H1 (cell line): ENCODE data around the gene DLX5. TPM values are rescaled to one million over a fixed set of nuclear protein-coding genes. Genes with fewer than 3 reads are reported as not detected.

Experiments used
- CTCF ChIA-PET: fragments of 300-600 bp; sonication (Branson Sonifier 250); formaldehyde crosslinking; loops from one replicate; lab custom pipeline; 2021; ENCODE audit not compliant: partially characterized antibody; lab: Charles Lee
- POLR2A ChIA-PET: fragments of 300-600 bp; sonication (Branson Sonifier 250); formaldehyde crosslinking; loops from one replicate; lab custom pipeline; 2021; ENCODE audit warnings: inconsistent platforms; ENCODE audit not compliant: partially characterized antibody; lab: Charles Lee
- DNase-seq, 2 experiments: peaks; one replicate each; pipeline versions ENCODE4 v3.0.0 to v3.0.0-alpha.2; 2010 to 2022; ENCODE audit warnings: low spot score in 2 of 2, low read depth in 1 of 2, mixed read lengths in 1 of 2
- FAIRE-seq: peaks from 2 replicates; lab custom pipeline; 2011; peaks lifted over from hg19 to GRCh38; lab: Jason Lieb, UNC
- H2AFZ ChIP-seq: 2 replicates; pipeline ENCODE4 v1.8.1; 2012; ENCODE audit warnings: low read length, inconsistent platforms
- H2AK5ac ChIP-seq: 2 replicates; pipeline ENCODE4 v1.6.1; 2013; ENCODE audit warnings: low read depth, low read length
- H2BK120ac ChIP-seq: replicated peaks from 2 replicates; pipeline ENCODE3; 2013; ENCODE audit warnings: low read depth, low read length, inconsistent platforms
- H2BK12ac ChIP-seq: 2 replicates; pipeline ENCODE4 v1.6.1; 2013; ENCODE audit warnings: low read depth, low read length
- H2BK15ac ChIP-seq: 2 replicates; pipeline ENCODE4 v1.6.1; 2013; ENCODE audit warnings: low read length
- H2BK20ac ChIP-seq: 2 replicates; pipeline ENCODE4 v1.6.1; 2013; ENCODE audit warnings: low read length
- H2BK5ac ChIP-seq: 2 replicates; pipeline ENCODE4 v1.6.1; 2013; ENCODE audit warnings: low read depth, low read length
- H3K14ac ChIP-seq: 2 replicates; pipeline ENCODE4 v1.6.1; 2013; ENCODE audit warnings: inconsistent platforms; ENCODE audit not compliant: insufficient read length
- H3K18ac ChIP-seq: 2 replicates; pipeline ENCODE4 v1.6.1; 2013; ENCODE audit warnings: low read length; ENCODE audit errors: extremely low read depth
- H3K23ac ChIP-seq: 2 replicates; pipeline ENCODE4 v1.6.1; 2013; ENCODE audit warnings: inconsistent platforms; ENCODE audit not compliant: insufficient read length
- H3K23me2 ChIP-seq: 2 replicates; pipeline ENCODE4 v1.6.1; 2013; ENCODE audit warnings: low read depth, low read length
- H3K27ac ChIP-seq: 2 replicates; pipeline ENCODE4 v1.6.1; 2011; ENCODE audit warnings: low read depth, low read length, inconsistent platforms
- H3K27me3 ChIP-seq, 4 experiments: replicated peaks in 1 of 4; 1 replicate in 1 of 4; 2 replicates in 3 of 4; pipeline versions ENCODE4 v1.6.1 to v1.8.1; 2011 to 2013; ENCODE audit warnings: low read length in 3 of 4, mild to moderate bottlenecking in 3 of 4, inconsistent platforms in 2 of 4, mixed read lengths in 2 of 4, moderate library complexity in 1 of 4; ENCODE audit not compliant: control insufficient read depth in 3 of 4, insufficient read depth in 3 of 4; ENCODE audit errors: extremely low read depth in 1 of 4
- H3K36me3 ChIP-seq, 4 experiments: 2 replicates each; pipeline versions ENCODE4 v1.6.1 to v1.8.1; 2011 to 2013; ENCODE audit warnings: mild to moderate bottlenecking in 4 of 4, low read length in 3 of 4, moderate library complexity in 2 of 4, control low read depth in 1 of 4, inconsistent platforms in 1 of 4; ENCODE audit not compliant: insufficient read depth in 4 of 4, control insufficient read depth in 2 of 4
- H3K4ac ChIP-seq: replicated peaks from 2 replicates; pipeline ENCODE3; 2013; ENCODE audit warnings: low read length, low read depth, mixed read lengths, inconsistent platforms; ENCODE audit not compliant: insufficient read length
- H3K4me1 ChIP-seq, 4 experiments: replicated peaks in 1 of 4; 1 replicate in 1 of 4; 2 replicates in 3 of 4; pipeline versions ENCODE4 v1.6.1 to v1.8.1; 2011 to 2013; ENCODE audit warnings: low read length in 3 of 4, inconsistent platforms in 2 of 4, mixed read lengths in 1 of 4; ENCODE audit not compliant: insufficient read depth in 4 of 4, control insufficient read depth in 3 of 4
- H3K4me2 ChIP-seq, 2 experiments: 2 replicates each; pipeline versions ENCODE4 v1.6.1 to v1.8.1; 2011 to 2013; ENCODE audit warnings: low read depth in 2 of 2, low read length in 2 of 2, control low read depth in 1 of 2, inconsistent platforms in 1 of 2, mild to moderate bottlenecking in 1 of 2; ENCODE audit not compliant: insufficient read depth in 1 of 2
- H3K4me3 ChIP-seq, 4 experiments: fragments of 200-600, 300-600 bp in 1 of 4; sonication (generic), shearing (Covaris generic), sonication (Bioruptor Twin) in 1 of 4; 2 replicates each; pipeline versions ENCODE4 v1.5.1 to v1.8.1; 2011 to 2016; ENCODE audit warnings: low read length in 4 of 4, low read depth in 3 of 4, control low read depth in 2 of 4, inconsistent platforms in 2 of 4, mild to moderate bottlenecking in 2 of 4, mixed read lengths in 1 of 4, moderate library complexity in 1 of 4; ENCODE audit not compliant: insufficient read depth in 2 of 4; ENCODE audit errors: extremely low read depth in 1 of 4
- H3K56ac ChIP-seq: replicated peaks from 2 replicates; pipeline ENCODE3; 2013; ENCODE audit warnings: low read depth, mild to moderate bottlenecking, mixed read lengths, low read length, inconsistent platforms; ENCODE audit not compliant: insufficient read length
- H3K79me1 ChIP-seq: 2 replicates; pipeline ENCODE4 v1.6.1; 2013; ENCODE audit warnings: low read depth, low read length, control low read depth
- H3K79me2 ChIP-seq, 2 experiments: 2 replicates each; pipeline versions ENCODE4 v1.6.1 to v1.8.1; 2012 to 2013; ENCODE audit warnings: low read length in 2 of 2, mild to moderate bottlenecking in 2 of 2, inconsistent platforms in 1 of 2; ENCODE audit not compliant: insufficient read depth in 2 of 2, control insufficient read depth in 1 of 2
- H3K9ac ChIP-seq, 4 experiments: replicated peaks in 1 of 4; 1 replicate in 1 of 4; 2 replicates in 3 of 4; pipeline versions ENCODE4 v1.6.1 to v1.8.1; 2011 to 2013; ENCODE audit warnings: low read depth in 3 of 4, low read length in 3 of 4, control low read depth in 2 of 4, mild to moderate bottlenecking in 2 of 4, moderate library complexity in 2 of 4, inconsistent platforms in 1 of 4; ENCODE audit errors: extremely low read depth in 1 of 4
- H3K9me3 ChIP-seq, 2 experiments: 2 replicates each; pipeline versions ENCODE4 v1.6.1 to v1.8.1; 2012 to 2013; ENCODE audit warnings: mild to moderate bottlenecking in 2 of 2, moderate library complexity in 2 of 2, control low read depth in 1 of 2, inconsistent platforms in 1 of 2, low read depth in 1 of 2, low read length in 1 of 2, mixed read lengths in 1 of 2; ENCODE audit not compliant: insufficient read depth in 2 of 2
- H4K20me1 ChIP-seq, 2 experiments: replicated peaks in 1 of 2; 2 replicates each; pipeline versions ENCODE3 to v1.8.1; 2011 to 2013; ENCODE audit warnings: inconsistent platforms in 2 of 2, low read length in 2 of 2, mild to moderate bottlenecking in 1 of 2; ENCODE audit not compliant: insufficient read depth in 2 of 2, control insufficient read depth in 1 of 2
- H4K5ac ChIP-seq: 2 replicates; pipeline ENCODE4 v1.6.1; 2013; ENCODE audit warnings: low read length, low read depth, mixed read lengths, inconsistent platforms; ENCODE audit not compliant: insufficient read length
- H4K8ac ChIP-seq: 2 replicates; pipeline ENCODE4 v1.8.0; 2013; ENCODE audit warnings: mild to moderate bottlenecking, moderate library complexity, low read length, inconsistent platforms; ENCODE audit not compliant: insufficient read depth; ENCODE audit errors: extremely low read depth
- H4K91ac ChIP-seq: replicated peaks from 2 replicates; pipeline ENCODE3; 2013; ENCODE audit warnings: low read length, mixed read lengths, inconsistent platforms; ENCODE audit not compliant: insufficient read length
- CEBPB ChIP-seq: IDR thresholded peaks from 2 replicates; pipeline ENCODE4 v1.6.1; 2012; ENCODE audit warnings: low read depth, low read length
- EP300 ChIP-seq, 2 experiments: IDR thresholded peaks; 1 replicate in 1 of 2; 2 replicates in 1 of 2; pipeline ENCODE4 v1.6.1; 2011 to 2012; ENCODE audit warnings: low read depth in 2 of 2, low read length in 2 of 2, mild to moderate bottlenecking in 2 of 2, borderline replicate concordance in 1 of 2, inconsistent platforms in 1 of 2, moderate library complexity in 1 of 2
- EZH2 ChIP-seq: fragments of 200-600 bp; sonication (generic); IDR thresholded peaks from 2 replicates; pipeline ENCODE4 v1.7.1; 2012; ENCODE audit warnings: low read depth, mild to moderate bottlenecking, moderate library complexity, low read length, inconsistent platforms; ENCODE audit not compliant: severe bottlenecking
- JUND ChIP-seq: IDR thresholded peaks from 2 replicates; pipeline ENCODE4 v1.6.1; 2011; ENCODE audit warnings: mild to moderate bottlenecking, improper control_type of control experiment, low read length
- KDM1A ChIP-seq: fragments of 200-600, 300-600 bp; sonication (generic); IDR thresholded peaks from 2 replicates; pipeline ENCODE4 v1.7.1; 2016; ENCODE audit warnings: mild to moderate bottlenecking, low read length, borderline replicate concordance
- KDM4A ChIP-seq: IDR thresholded peaks from one replicate; pipeline ENCODE4 v1.7.1; 2012; ENCODE audit warnings: low read depth, mild to moderate bottlenecking, moderate library complexity, low read length, inconsistent platforms; ENCODE audit not compliant: severe bottlenecking
- NANOG ChIP-seq: IDR thresholded peaks from 2 replicates; pipeline ENCODE4 v1.6.1; 2011; ENCODE audit warnings: low read length, low read depth, mild to moderate bottlenecking, inconsistent platforms; ENCODE audit not compliant: insufficient read depth, poor library complexity, severe bottlenecking
- RAD21 ChIP-seq, 2 experiments: IDR thresholded peaks in 1 of 2; conservative IDR thresholded peaks in 1 of 2; 2 replicates each; pipeline ENCODE4 v1.6.1; 2011; ENCODE audit warnings: low read depth in 2 of 2, low read length in 2 of 2, improper control_type of control experiment in 1 of 2, inconsistent platforms in 1 of 2, mild to moderate bottlenecking in 1 of 2, moderate library complexity in 1 of 2
- RXRA ChIP-seq: IDR thresholded peaks from 2 replicates; pipeline ENCODE4 v1.6.1; 2011; ENCODE audit warnings: low read depth, mild to moderate bottlenecking, low read length, moderate library complexity; ENCODE audit not compliant: insufficient read depth
- SIN3A ChIP-seq, 2 experiments: IDR thresholded peaks in 1 of 2; conservative IDR thresholded peaks in 1 of 2; 2 replicates each; pipeline ENCODE4 v1.6.1; 2011 to 2012; ENCODE audit warnings: low read length in 2 of 2, improper control_type of control experiment in 1 of 2, low read depth in 1 of 2, mild to moderate bottlenecking in 1 of 2
- SP1 ChIP-seq: IDR thresholded peaks from 2 replicates; pipeline ENCODE4 v1.6.1; 2011; ENCODE audit warnings: low read depth, low read length
- TAF1 ChIP-seq: IDR thresholded peaks from 2 replicates; pipeline ENCODE4 v1.6.1; 2011; ENCODE audit warnings: mild to moderate bottlenecking, low read depth, low read length
- TAF7 ChIP-seq: optimal IDR thresholded peaks from 2 replicates; pipeline ENCODE3; 2011; ENCODE audit warnings: low read depth, mild to moderate bottlenecking, inconsistent platforms, low read length, moderate library complexity, borderline replicate concordance
- WGBS, 2 experiments: shearing (Covaris generic) in 1 of 2; methylation state at CpG; one replicate each; pipeline versions ENCODE4 v1.1.6 to v1.1.7; 2013 to 2015; ENCODE audit warnings: low lambda C conversion rate in 2 of 2, mixed read lengths in 2 of 2, inconsistent platforms in 1 of 2, low coverage in 1 of 2, missing lambda C conversion rate in 1 of 2; ENCODE audit not compliant: insufficient replicate concordance in 2 of 2, insufficient coverage in 1 of 2, insufficient read length in 1 of 2; ENCODE audit errors: extremely low coverage in 1 of 2, missing lambda C conversion rate in 1 of 2; 5-methylcytosine and 5-hydroxymethylcytosine counted together
- polyA plus RNA-seq, 7 experiments: library from polyadenylated mRNA; depleted of rRNA in 3 of 7; stranded (reverse) in 5 of 7; unstranded in 2 of 7; fragments of >200 nt in 5 of 7; fragments of 200-250 nt in 2 of 7; gene quantifications; 1 replicate in 5 of 7; 2 replicates in 1 of 7; 4 replicates in 1 of 7; pipeline versions ENCODE4 v1.2.1 to v1.2.3, GENCODE V29; 2011 to 2013; ENCODE audit warnings: missing spikeins in 2 of 7, mixed read lengths in 2 of 7
- total RNA-seq: library from RNA; stranded (reverse); fragmentation: NEBNext Ultra II Directional; extraction: Animal tissue kit (Norgen Biotek cat#: 25700); gene quantifications from 2 replicates; pipeline ENCODE4 v1.2.1, GENCODE V29; 2021

Gene DLX5
- total and polyA plus RNA-seq, 2 of the 8 experiments (the other 6 are each of a cell fraction or from before 2014, with no cell fraction given) = not detected

GRCh38 chr7:96982586-96982985 is 42.0 kb downstream of the DLX5 start:
- Histone ChIP-seq H2AFZ (no peak overlapping the region), H4K20me1 (no peaks in the 10 kb centered on the region), H3K27ac (no peak overlapping the region), H2BK120ac (no peak overlapping the region), H3K27me3 (peaks cover 1 to 12% (median 9%) of the 10 kb centered on the region in 4 experiments), H2BK5ac (no peak overlapping the region), H3K56ac (no peak overlapping the region), H4K5ac (no peak overlapping the region), H3K4me2 (no peak overlapping the region), H3K23ac (no peak overlapping the region), H2BK15ac (no peak overlapping the region), H3K4me3 (no peak overlapping the region), H3K18ac (no peak overlapping the region), H3K9ac (no peak overlapping the region), H3K4me1 (peaks cover 0 to 2% (median 0%) of the 10 kb centered on the region in 4 experiments; a peak in 1 of 7 replicates), H2BK20ac (no peak overlapping the region), H4K91ac (no peak overlapping the region), H3K23me2 (no peaks in the 10 kb centered on the region), H3K9me3 (no peaks in the 10 kb centered on the region), H3K79me2 (no peaks in the 10 kb centered on the region), H2AK5ac (no peak overlapping the region), H3K79me1 (no peaks in the 10 kb centered on the region), H3K14ac (no peak overlapping the region), H2BK12ac (no peak overlapping the region), H3K4ac (no peak overlapping the region), H4K8ac (no peak overlapping the region), H3K36me3 (no peaks in the 10 kb centered on the region)
- 82% methylated on average over 1 of the region's 1 CpG; no CpG with 5 or more reads in 1 of the 2 experiments for WGBS, 2 experiments
- DNase-seq (no peak), FAIRE-seq (no peak)
- CTCF ChIA-PET = no interaction called here
- POLR2A ChIA-PET = no interaction called here
- no peak for TF ChIP-seq KDM1A
- TF ChIP-seq KDM4A = no peak
- TF ChIP-seq RAD21 (IDR thresholded peaks at IDR 0.05 in 1 of 2, conservative IDR thresholded peaks at IDR 0.05 in 1 of 2; ENCODE audit: low read depth in 2 of 2, low read length in 2 of 2) = no peak
- TF ChIP-seq RXRA = no peak
- TF ChIP-seq JUND = no peak
- no peak for TF ChIP-seq TAF7
- TF ChIP-seq CEBPB = no peak
- TF ChIP-seq EZH2 = no peak
- TF ChIP-seq EP300 (IDR thresholded peaks at IDR 0.05; ENCODE audit: borderline replicate concordance in 1 of 2, low read depth in 2 of 2, low read length in 2 of 2) = no peak
- no peak for TF ChIP-seq SIN3A (conservative IDR thresholded peaks at IDR 0.05 in 1 of 2, IDR thresholded peaks at IDR 0.05 in 1 of 2; ENCODE audit: low read depth in 1 of 2, low read length in 2 of 2)
- no peak for TF ChIP-seq SP1
- no peak for TF ChIP-seq NANOG
- no peak for TF ChIP-seq TAF1
